GM21786 (cell line): ENCODE data around the gene CDKL5.

Source experiments
- ATAC-seq: cut with Tn5 transposase; IDR thresholded peaks from one replicate; pipeline ENCODE4 v1.9.1; 2021; ENCODE audit not compliant: unreplicated experiment

Gene CDKL5

GRCh38 chrX:18643243-18643642, 217.8 kb downstream of the CDKL5 start:
- no peak for ATAC-seq

GRCh38 chrX:18643853-18644252, 218.4 kb downstream of the CDKL5 start:
- no peak for ATAC-seq

GRCh38 chrX:18647621-18648020, 222.2 kb downstream of the CDKL5 start:
- no peak for ATAC-seq

- ATAC-seq: no peak
These were observed 224.1 kb downstream of the CDKL5 start for GRCh38 chrX:18649498-18649951.

GRCh38 chrX:18650662-18651061, 225.3 kb downstream of the CDKL5 start:
- no peak for ATAC-seq

DNA sequence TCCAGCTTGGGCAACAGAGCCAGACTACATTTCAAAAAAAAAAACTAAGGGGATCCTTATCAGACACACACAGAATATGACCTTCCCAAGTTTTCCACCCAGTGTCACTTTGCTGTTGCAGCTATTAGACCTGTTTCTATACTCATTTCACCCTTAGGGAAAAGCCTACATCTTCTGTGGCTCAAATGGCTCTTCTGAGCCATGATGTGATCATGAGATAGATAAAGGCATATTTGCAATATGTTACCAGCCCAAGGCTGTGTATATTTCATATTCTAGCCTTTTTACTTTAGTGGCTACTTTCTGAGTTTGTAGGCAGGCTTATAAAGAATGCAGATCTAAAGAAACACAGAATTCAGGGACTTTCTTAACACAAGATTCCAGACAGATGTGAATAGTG, 227.2 kb downstream of the CDKL5 start:
- ATAC-seq: no peak

- ATAC-seq: no peak
These were observed 229.7 kb downstream of the CDKL5 start for GRCh38 chrX:18654875-18655836.

DNA sequence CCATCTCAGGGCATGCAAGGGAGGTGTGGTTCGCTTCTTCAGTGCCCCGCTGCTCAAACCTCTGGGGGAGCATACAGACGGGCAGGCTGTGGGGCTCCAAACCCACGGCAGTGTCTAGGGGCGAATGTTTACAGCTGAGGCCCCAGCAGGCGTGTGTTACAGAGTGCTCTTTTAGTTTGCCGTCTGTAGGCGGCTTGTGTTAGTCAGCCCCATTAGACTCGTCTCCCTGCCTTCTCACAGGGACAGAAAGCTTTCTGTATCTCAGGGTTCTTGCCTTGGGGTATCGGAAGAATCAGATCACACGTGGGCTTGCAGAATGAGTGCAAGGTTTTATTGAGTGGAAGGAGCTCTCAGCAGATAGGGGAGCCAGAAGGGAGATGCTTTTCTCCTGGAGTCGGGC, 235.9 kb downstream of the CDKL5 start:
- no peak for ATAC-seq

DNA sequence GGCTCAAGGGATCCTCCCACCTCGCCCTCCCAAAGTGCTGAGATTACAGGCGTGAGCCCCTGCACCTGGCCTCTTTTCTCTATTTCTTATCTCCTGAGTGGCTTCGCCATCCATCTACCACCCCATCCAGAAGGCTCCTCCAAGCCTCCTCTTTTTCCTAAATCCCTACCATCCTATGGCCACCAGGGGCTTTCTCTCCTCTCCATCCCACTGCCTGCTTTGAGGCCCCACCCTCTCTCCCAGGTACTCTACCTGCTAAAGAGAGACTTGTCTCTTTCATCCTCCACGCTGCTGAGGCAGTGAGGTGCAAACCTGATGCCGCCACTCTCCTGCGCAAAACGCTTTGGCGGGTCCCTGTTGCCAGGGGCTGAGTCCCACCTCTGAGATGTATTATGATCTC, 239.5 kb downstream of the CDKL5 start:
- no peak for ATAC-seq

DNA sequence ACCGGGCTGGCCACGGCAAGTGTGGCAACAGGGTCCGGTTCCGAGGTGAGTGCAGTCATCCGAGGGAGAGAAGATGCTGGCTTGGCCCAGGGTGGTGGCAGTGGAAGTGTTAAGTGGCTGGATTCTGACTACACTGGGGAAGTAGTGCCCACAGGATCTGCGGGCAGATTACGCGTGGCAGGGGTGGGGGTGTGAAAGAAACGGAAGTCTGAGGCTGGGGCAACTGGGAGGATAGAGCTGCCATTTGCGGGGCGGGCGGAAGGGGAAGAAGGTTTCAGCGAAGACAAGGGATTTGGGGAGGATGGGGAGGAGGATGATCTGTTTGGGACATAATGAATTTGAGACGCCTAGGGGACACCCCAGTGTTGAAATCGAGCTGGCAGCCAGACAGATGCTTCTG, 241.2 kb downstream of the CDKL5 start:
- ATAC-seq: no peak

- peak; percentile 64 for ATAC-seq
These were observed 242.8 kb downstream of the CDKL5 start for GRCh38 chrX:18668071-18668835.

GRCh38 chrX:18672008-18672407, 246.6 kb downstream of the CDKL5 start, which contains the start of gene RS1:
Gene RS1, minus strand, starts transcription at chrX:18672108. Its CDS starts 40 bp downstream, at chrX:18672068.
- ATAC-seq: no peak

DNA sequence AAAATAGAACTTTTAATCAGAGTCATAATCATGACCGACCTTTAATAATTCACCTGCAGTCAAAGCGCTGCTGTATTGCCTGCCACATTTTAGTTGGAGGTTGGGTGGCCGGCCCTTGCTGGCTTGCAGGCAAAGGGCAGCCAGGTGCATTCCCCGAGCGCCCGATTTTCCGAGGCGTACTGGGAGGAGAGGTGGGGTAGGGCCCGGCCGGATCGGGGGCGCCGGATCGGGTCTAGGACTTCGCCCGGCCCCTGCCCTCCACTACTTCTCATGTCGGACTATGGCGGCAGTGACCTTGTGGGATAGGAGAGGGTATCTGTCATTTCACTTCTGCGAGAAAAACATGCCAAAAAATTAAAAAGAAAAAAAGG, 249.0 kb downstream of the CDKL5 start:
- ATAC-seq: peak; percentile 23

DNA sequence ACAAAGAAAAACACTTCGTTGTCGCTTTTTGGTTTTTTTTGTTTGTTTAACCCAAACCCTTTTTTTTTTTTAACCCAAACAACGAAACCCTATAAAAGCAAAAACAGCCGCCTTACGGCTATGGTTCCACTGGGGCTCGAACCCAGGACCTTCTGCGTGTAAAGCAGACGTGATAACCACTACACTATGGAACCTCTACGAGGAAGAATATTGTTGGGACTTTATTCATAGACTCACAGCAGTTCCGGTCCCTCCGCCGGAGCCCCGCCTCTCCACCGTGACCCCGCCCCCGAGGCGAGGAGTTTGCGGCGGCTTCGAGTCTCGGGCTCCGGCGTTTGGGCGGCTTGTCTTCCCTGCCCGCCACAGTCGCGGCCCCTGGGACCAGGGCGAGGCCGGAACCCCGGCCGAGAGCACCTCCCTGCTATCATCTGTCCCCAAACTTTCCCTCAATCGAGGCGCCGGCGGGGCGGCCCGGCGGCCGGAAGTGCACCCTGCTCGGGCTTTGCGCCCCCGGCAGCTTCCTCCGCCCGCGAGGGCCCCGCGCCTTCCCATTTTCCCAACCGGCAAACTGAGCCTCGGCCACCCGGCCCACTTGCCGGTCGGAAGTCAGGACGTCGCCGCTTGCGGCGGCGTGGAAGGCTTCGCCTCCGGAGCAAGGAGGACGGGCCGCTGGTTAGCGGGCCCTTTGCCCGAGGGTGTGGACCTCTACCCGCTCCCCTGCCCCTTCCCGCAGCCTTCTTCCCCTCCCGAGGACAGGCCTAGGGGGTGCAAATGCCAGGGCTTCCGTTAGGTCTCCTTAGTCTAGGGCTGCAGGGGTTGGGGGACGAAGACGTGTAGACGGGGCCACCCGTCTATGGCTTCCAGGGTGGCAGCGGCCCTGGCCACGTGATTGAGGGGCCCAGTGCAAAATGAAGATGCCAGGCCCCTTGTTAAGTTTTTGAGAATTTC, 249.7 kb downstream of the CDKL5 start:
- peak; percentile 75 for ATAC-seq

DNA sequence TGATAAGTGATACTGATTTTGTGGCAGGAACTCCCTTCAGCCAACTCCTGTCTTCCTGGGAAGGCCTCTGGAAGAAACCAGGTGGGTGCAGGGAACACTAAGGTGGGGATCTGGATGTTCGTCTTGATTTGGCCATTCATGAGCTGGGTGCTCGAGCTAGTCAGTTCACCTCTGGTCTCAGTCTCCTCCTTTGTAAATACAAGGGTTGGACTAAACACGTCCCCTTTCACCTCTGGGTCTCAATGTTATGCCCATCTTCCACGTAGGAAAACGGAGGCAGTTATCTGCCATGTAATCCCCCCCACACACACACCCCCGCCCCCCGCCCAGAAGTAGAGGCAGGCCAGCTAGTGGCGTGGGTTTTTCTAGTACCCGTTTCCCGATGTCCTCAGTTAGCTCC, 250.6 kb downstream of the CDKL5 start:
- no peak for ATAC-seq

DNA sequence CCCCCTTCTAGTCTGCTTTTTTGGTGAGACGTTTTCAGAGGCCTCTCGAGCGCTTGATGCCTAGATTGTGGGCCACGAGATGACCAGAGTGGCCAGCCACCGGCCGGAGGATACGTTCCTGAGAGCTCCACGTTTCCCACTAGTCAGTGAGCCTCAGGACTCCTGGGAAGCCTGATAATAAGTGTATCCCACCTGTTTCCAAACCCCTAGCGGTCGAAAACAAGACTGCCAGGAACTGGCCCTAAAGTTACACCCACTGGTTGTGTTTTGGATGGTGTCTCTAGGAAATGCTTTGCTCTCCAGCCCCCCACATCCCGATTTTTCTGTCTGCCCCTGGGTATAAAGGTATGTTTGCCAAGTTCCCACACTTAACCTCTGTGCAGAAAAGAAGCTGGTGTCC, 251.1 kb downstream of the CDKL5 start:
- ATAC-seq: no peak

- ATAC-seq: no peak
These were observed 251.9 kb downstream of the CDKL5 start for GRCh38 chrX:18677161-18677869.

DNA sequence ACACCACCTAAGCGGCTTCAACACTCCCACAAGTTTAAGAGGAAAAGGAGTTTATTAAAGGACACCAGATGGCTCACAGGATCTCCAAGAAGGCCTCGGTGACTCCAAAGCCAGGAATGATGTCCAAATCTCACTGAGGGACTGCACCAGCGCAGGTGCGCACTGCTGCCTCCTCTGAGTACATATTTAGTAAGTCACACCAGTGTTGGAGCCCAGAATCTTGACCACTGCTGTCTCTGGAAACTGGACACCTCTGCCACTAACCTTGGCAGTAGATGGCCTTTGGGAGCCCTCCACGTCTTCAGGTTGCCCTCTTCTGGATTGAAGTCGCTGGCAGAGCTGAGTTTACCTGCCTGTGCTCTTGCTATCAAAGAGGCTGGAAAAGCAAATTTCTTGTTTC, 256.6 kb downstream of the CDKL5 start:
- no peak for ATAC-seq

GRCh38 chrX:18682979-18683387, 257.6 kb downstream of the CDKL5 start:
- no peak for ATAC-seq

GRCh38 chrX:18687856-18688495, 262.6 kb downstream of the CDKL5 start:
- no peak for ATAC-seq
